Diencephalon (tissue), 1 donor: Measurements from ENCODE around the gene CDRT15. TPM values are rescaled to one million over a fixed set of nuclear protein-coding genes. Genes with fewer than 3 reads are reported as not detected.

Experiments
- total RNA-seq: library from RNA; depleted of rRNA; stranded (reverse); fragments of >200 nt; gene quantifications from one replicate; pipeline ENCODE4 v1.2.3, GENCODE V29; 2014

CDRT15 gene
- total RNA-seq: not detected

GRCh38 chr17:14236762-14237161 is at the start of gene CDRT15:
Gene CDRT15, minus strand, starts transcription at chr17:14236862. Its CDS starts 29 bp downstream, at chr17:14236833.

Other genes starting within 250 kb of the CDRT15 start
- gene COX10, start 167.4 kb downstream of the CDRT15 start, total RNA-seq: 20.1 TPM
- 1.8 TPM for gene HS3ST3B1, start 64.2 kb upstream of the CDRT15 start, total RNA-seq